Loucy (cell line): ENCODE measurements around the gene HOXA13.

Experiments used
- H2AFZ ChIP-seq: fragments of 200-600 bp; sonication (generic); 2 replicates; pipeline ENCODE4 v1.6.0; 2016; ENCODE audit warnings: antibody characterized with exemption, mild to moderate bottlenecking, low read length, moderate library complexity
- H3F3A ChIP-seq: fragments of 200-600 bp; 2 replicates; pipeline ENCODE4 v1.6.0; 2016; ENCODE audit warnings: antibody characterized with exemption, low read depth, mild to moderate bottlenecking
- H3K27me3 ChIP-seq: fragments of 200-600 bp; sonication (generic); 2 replicates; pipeline ENCODE4 v1.6.1; 2014; ENCODE audit warnings: low read length, mild to moderate bottlenecking; ENCODE audit not compliant: insufficient read depth, poor library complexity, severe bottlenecking
- H3K36me3 ChIP-seq: fragments of 200-600 bp; sonication (generic); 2 replicates; pipeline ENCODE4 v1.6.1; 2016; ENCODE audit warnings: low read length; ENCODE audit not compliant: insufficient read depth
- H3K4me1 ChIP-seq: fragments of 200-600 bp; sonication (generic); 2 replicates; pipeline ENCODE4 v1.5.1; 2014; ENCODE audit warnings: low read length, mild to moderate bottlenecking; ENCODE audit not compliant: insufficient read depth, poor library complexity, severe bottlenecking
- H3K4me2 ChIP-seq: fragments of 200-600 bp; sonication (generic); 2 replicates; pipeline ENCODE4 v1.6.0; 2014; ENCODE audit warnings: antibody characterized with exemption, low read length, low read depth, mild to moderate bottlenecking; ENCODE audit not compliant: poor library complexity, severe bottlenecking
- H3K4me3 ChIP-seq: fragments of 200-600 bp; sonication (generic); 2 replicates; pipeline ENCODE4 v1.5.1; 2014; ENCODE audit warnings: low read length, mild to moderate bottlenecking, mixed read lengths; ENCODE audit not compliant: poor library complexity, severe bottlenecking
- H3K79me2 ChIP-seq: fragments of 200-600 bp; sonication (generic); 2 replicates; pipeline ENCODE4 v1.6.1; 2014; ENCODE audit warnings: low read length; ENCODE audit not compliant: insufficient read depth
- H3K9ac ChIP-seq: fragments of 200-600 bp; sonication (generic); 2 replicates; pipeline ENCODE4 v1.6.0; 2014; ENCODE audit warnings: mild to moderate bottlenecking, low read depth, low read length, moderate library complexity; ENCODE audit not compliant: poor library complexity, severe bottlenecking
- H3K9me2 ChIP-seq: fragments of 200-600 bp; sonication (generic); replicated peaks from 2 replicates; pipeline ENCODE4 v1.6.1; 2016; ENCODE audit warnings: low read depth, low read length, mixed read lengths
- H3K9me3 ChIP-seq: fragments of 200-600 bp; sonication (generic); 2 replicates; pipeline ENCODE4 v1.6.1; 2014; ENCODE audit warnings: mild to moderate bottlenecking, antibody characterized with exemption, low read length, low read depth; ENCODE audit not compliant: insufficient read depth
- H4K20me1 ChIP-seq: fragments of 200-600 bp; sonication (generic); 2 replicates; pipeline ENCODE4 v1.6.0; 2014; ENCODE audit warnings: antibody characterized with exemption, low read length, mild to moderate bottlenecking; ENCODE audit not compliant: insufficient read depth, poor library complexity, severe bottlenecking
- CTCF ChIP-seq: fragments of 200-600 bp; sonication (generic); conservative IDR thresholded peaks from 2 replicates; pipeline ENCODE4 v1.5.1; 2014; ENCODE audit warnings: mild to moderate bottlenecking, antibody characterized with exemption, low read length
- EZH2phosphoT487 ChIP-seq: fragments of 200-600 bp; IDR thresholded peaks from 2 replicates; pipeline ENCODE4 v1.6.1; 2018; ENCODE audit warnings: antibody characterized with exemption, mild to moderate bottlenecking, moderate library complexity, borderline replicate concordance

The HOXA13 gene

GRCh38 chr7:27240015-27240731, 40.3 kb upstream of the HOXA13 start:
- Histone ChIP-seq H3K4me3 (no peak overlapping the region), H3K4me2 (no peak overlapping the region), H3K9me3 (no peaks in the 10 kb centered on the region), H3K4me1 (no peaks in the 10 kb centered on the region), H3K79me2 (no peaks in the 10 kb centered on the region), H2AFZ (no peak overlapping the region), H3K9me2 (no peaks in the 10 kb centered on the region), H3K9ac (no peak overlapping the region), H3F3A (no peaks in the 10 kb centered on the region), H4K20me1 (no peaks in the 10 kb centered on the region), H3K36me3 (no peaks in the 10 kb centered on the region), H3K27me3 (no peaks in the 10 kb centered on the region)
- TF ChIP-seq EZH2phosphoT487 (no peak), CTCF (no peak)

- no peak for TF ChIP-seq EZH2phosphoT487
- TF ChIP-seq CTCF, result no peak
- Histone ChIP-seq H3K36me3 (no peaks in the 10 kb centered on the region), H3K27me3 (no peaks in the 10 kb centered on the region), H2AFZ (no peak overlapping the region), H3K9me3 (no peaks in the 10 kb centered on the region), H3K4me1 (no peaks in the 10 kb centered on the region), H3K4me3 (no peak overlapping the region), H3K9me2 (no peaks in the 10 kb centered on the region), H3K79me2 (no peaks in the 10 kb centered on the region), H3K9ac (no peak overlapping the region), H3F3A (no peaks in the 10 kb centered on the region), H3K4me2 (no peak overlapping the region), H4K20me1 (no peaks in the 10 kb centered on the region)
These were observed 39.6 kb upstream of the HOXA13 start for GRCh38 chr7:27239387-27240014.

GRCh38 chr7:27238979-27239386, 39.1 kb upstream of the HOXA13 start:
- no peaks in the 10 kb centered on the region for H4K20me1 ChIP-seq
- H3K9me3 ChIP-seq, result no peaks in the 10 kb centered on the region
- no peak overlapping the region for H3K4me3 ChIP-seq
- no peaks in the 10 kb centered on the region for H3K9me2 ChIP-seq
- no peak overlapping the region for H3K9ac ChIP-seq
- no peaks in the 10 kb centered on the region for H3K79me2 ChIP-seq
- no peak overlapping the region for H2AFZ ChIP-seq
- H3F3A ChIP-seq, result no peaks in the 10 kb centered on the region
- no peaks in the 10 kb centered on the region for H3K36me3 ChIP-seq
- no peak overlapping the region for H3K4me2 ChIP-seq
- TF ChIP-seq EZH2phosphoT487 (no peak), CTCF (no peak)
- H3K4me1 ChIP-seq, result no peaks in the 10 kb centered on the region
- H3K27me3 ChIP-seq, result no peaks in the 10 kb centered on the region
